Mesothelial cell of epicardium (in vitro differentiated cells): ENCODE results near the gene GPR132. TPM values are rescaled to one million over a fixed set of nuclear protein-coding genes. Genes with fewer than 3 reads are reported as not detected.

ENCODE experiments used
- DNase-seq, 2 experiments: peaks; one replicate each; pipeline ENCODE4 v3.0.0; 2021; ENCODE audit warnings: low spot score in 2 of 2; ENCODE audit not compliant: unreplicated experiment in 2 of 2
- H3K27ac Mint-ChIP-seq: 2 replicates; pipeline ENCODE4 v1.8.0; 2021; ENCODE audit warnings: mixed read lengths
- H3K27me3 Mint-ChIP-seq: 2 replicates; pipeline ENCODE4 v1.8.0; 2021; ENCODE audit warnings: low read depth, mixed read lengths
- H3K36me3 Mint-ChIP-seq: 2 replicates; pipeline ENCODE4 v1.8.0; 2021; ENCODE audit warnings: mixed read lengths
- H3K4me1 Mint-ChIP-seq: 2 replicates; pipeline ENCODE4 v1.8.0; 2021; ENCODE audit warnings: mixed read lengths
- H3K4me3 Mint-ChIP-seq: 2 replicates; pipeline ENCODE4 v1.8.0; 2021; ENCODE audit warnings: mild to moderate bottlenecking, moderate library complexity, mixed read lengths
- H3K9me3 Mint-ChIP-seq: 2 replicates; pipeline ENCODE4 v1.8.0; 2021; ENCODE audit warnings: mixed read lengths
- CTCF ChIP-seq: fragments of 200-600 bp; sonication (generic); IDR thresholded peaks from one replicate; pipeline ENCODE4 v1.5.0; 2021; ENCODE audit warnings: antibody characterized with exemption; ENCODE audit not compliant: unreplicated experiment
- total RNA-seq: library from RNA; stranded (reverse); gene quantifications from 3 replicates; pipeline ENCODE4 v1.2.1, GENCODE V29; 2021

GPR132 gene
- total RNA-seq, 1 donor from 2014 or later = 1.6 TPM

GRCh38 chr14:105026033-105026785 is 39.0 kb downstream of the GPR132 start:
- Mint-ChIP-seq H3K9me3 (no peaks in the 10 kb centered on the region), H3K4me3 (no peak overlapping the region), H3K4me1 (peaks cover 12% of the 10 kb centered on the region), H3K27me3 (peaks cover 5% of the 10 kb centered on the region), H3K27ac (no peak overlapping the region), H3K36me3 (no peaks in the 10 kb centered on the region)
- no peak for TF ChIP-seq CTCF
- DNase-seq = no peak

- Mint-ChIP-seq H3K27me3 (peaks cover 3% of the 10 kb centered on the region), H3K4me1 (peaks cover 12% of the 10 kb centered on the region), H3K4me3 (no peak overlapping the region), H3K36me3 (no peaks in the 10 kb centered on the region), H3K27ac (no peak overlapping the region), H3K9me3 (no peaks in the 10 kb centered on the region)
- no peak for TF ChIP-seq CTCF
- DNase-seq = no peak
Measured at GRCh38 chr14:105025429-105025828, 39.8 kb downstream of the GPR132 start.

GRCh38 chr14:105023791-105024480 is 41.3 kb downstream of the GPR132 start:
- TF ChIP-seq CTCF = no peak
- H3K4me3 Mint-ChIP-seq = no peak overlapping the region
- peaks cover 22% of the 10 kb centered on the region for H3K4me1 Mint-ChIP-seq
- DNase-seq = no peak
- H3K9me3 Mint-ChIP-seq = no peaks in the 10 kb centered on the region
- H3K27me3 Mint-ChIP-seq = peaks cover 3% of the 10 kb centered on the region
- peak overlapping the region; percentile 14 for H3K27ac Mint-ChIP-seq
- H3K36me3 Mint-ChIP-seq = no peaks in the 10 kb centered on the region

- Mint-ChIP-seq H3K27ac (peak overlapping the region; percentile 14), H3K36me3 (no peaks in the 10 kb centered on the region), H3K4me1 (peaks cover 30% of the 10 kb centered on the region), H3K27me3 (peaks cover 2% of the 10 kb centered on the region), H3K9me3 (no peaks in the 10 kb centered on the region), H3K4me3 (peak overlapping the region; percentile 40)
- no peak for DNase-seq
- no peak for TF ChIP-seq CTCF
Measured at GRCh38 chr14:105023144-105023543, 42.1 kb downstream of the GPR132 start.

GRCh38 chr14:105022276-105022670 is 43.0 kb downstream of the GPR132 start:
- no peak for TF ChIP-seq CTCF
- H3K9me3 Mint-ChIP-seq = no peaks in the 10 kb centered on the region
- H3K36me3 Mint-ChIP-seq = no peaks in the 10 kb centered on the region
- H3K4me1 Mint-ChIP-seq = peaks cover 35% of the 10 kb centered on the region
- no peak for DNase-seq
- H3K27me3 Mint-ChIP-seq = peaks cover 2% of the 10 kb centered on the region
- peak overlapping the region; percentile 82 for H3K4me3 Mint-ChIP-seq
- H3K27ac Mint-ChIP-seq = peak overlapping the region; percentile 98
